ENCODE data around the gene CAMTA1.

The CAMTA1 gene

GRCh38 chr1:7811476-7811875 lies 1026.2 kb downstream of the CAMTA1 start:
- TF ChIP-seq CTCF (conservative IDR thresholded peaks at IDR 0.05; ENCODE audit: low read depth, low read length): no peak
- no peak overlapping the region for H3K4me3 ChIP-seq (ENCODE audit: low read depth, low read length)
- no peak for DNase-seq (ENCODE audit: low read depth)

GRCh38 chr1:7813677-7814373 lies 1028.6 kb downstream of the CAMTA1 start:
- TF ChIP-seq CTCF (conservative IDR thresholded peaks at IDR 0.05; ENCODE audit: low read depth, low read length): no peak
- DNase-seq (ENCODE audit: low read depth): no peak
- no peak overlapping the region for H3K4me3 ChIP-seq (ENCODE audit: low read depth, low read length)

All from choroid plexus epithelial cell (primary cell).